T-cell (primary cell): ENCODE results near the gene HNRNPA1. TPM values are rescaled to one million over a fixed set of nuclear protein-coding genes. Genes with fewer than 3 reads are reported as not detected.

Experiments
- ATAC-seq, 4 experiments: fragments of 200-7000 bp in 3 of 4; fragments of 150-1000 bp in 1 of 4; cut with Tn5 transposase; replicated peaks in 1 of 4; 1 replicate in 3 of 4; 2 replicates in 1 of 4; pipeline ENCODE4 v1.10.0; 2021; ENCODE audit warnings: moderate library complexity in 3 of 4, mild to moderate bottlenecking in 2 of 4, moderate number of reproducible peaks in 1 of 4
- CTCF ChIA-PET, 2 donors: fragments of 300-600 bp; sonication (Branson Sonifier 250); formaldehyde crosslinking; loops; one replicate each; lab custom pipeline; 2022; ENCODE audit warnings: antibody characterized with exemption in 2 of 2; lab: Charles Lee
- POLR2A ChIA-PET, 2 donors: fragments of 300-600 bp; sonication (Branson Sonifier 250); formaldehyde crosslinking; loops; one replicate each; lab custom pipeline; 2022; ENCODE audit warnings: antibody characterized with exemption in 2 of 2; lab: Charles Lee
- DNase-seq, 35 experiments: peaks; one replicate each; pipeline versions ENCODE4 v3.0.0 to v3.0.0-alpha.2; 2013 to 2023
- H3K27ac ChIP-seq: one replicate; pipeline ENCODE4 v1.5.1; 2013; ENCODE audit warnings: low read length
- H3K27me3 ChIP-seq, 2 experiments: replicated peaks in 1 of 2; 1 replicate in 1 of 2; 2 replicates in 1 of 2; pipeline versions ENCODE4 v1.6.1 to v1.7.0; 2013; ENCODE audit warnings: low read length in 1 of 2, mixed read lengths in 1 of 2; ENCODE audit not compliant: control insufficient read depth in 2 of 2, insufficient read depth in 2 of 2; ENCODE audit errors: extremely low read depth in 1 of 2
- H3K36me3 ChIP-seq, 2 donors: 1 replicate in 1 of 2; 2 replicates in 1 of 2; pipeline versions ENCODE4 v1.6.1 to v1.7.0; 2013; ENCODE audit warnings: low read length in 1 of 2; ENCODE audit not compliant: control insufficient read depth in 2 of 2, insufficient read depth in 1 of 2; ENCODE audit errors: extremely low read depth in 1 of 2
- H3K4me1 ChIP-seq, 2 experiments: 1 replicate in 1 of 2; 2 replicates in 1 of 2; pipeline versions ENCODE4 v1.6.1 to v1.7.0; 2013; ENCODE audit warnings: low read length in 2 of 2, mixed read lengths in 1 of 2; ENCODE audit not compliant: insufficient read depth in 2 of 2, control insufficient read depth in 1 of 2; ENCODE audit errors: extremely low read depth in 1 of 2
- H3K4me3 ChIP-seq, 2 donors: 1 replicate in 1 of 2; 2 replicates in 1 of 2; pipeline versions ENCODE4 v1.5.1 to v1.7.0; 2013; ENCODE audit warnings: mild to moderate bottlenecking in 2 of 2, low read length in 1 of 2, moderate library complexity in 1 of 2; ENCODE audit not compliant: control insufficient read depth in 1 of 2; ENCODE audit errors: extremely low read depth in 1 of 2
- H3K9me3 ChIP-seq: 2 replicates; pipeline ENCODE4 v1.7.0; 2013
- H3K27ac Mint-ChIP-seq, 2 donors: one replicate each; pipeline ENCODE4 v1.8.0; 2020 to 2021; ENCODE audit warnings: mild to moderate bottlenecking in 2 of 2, mixed read lengths in 2 of 2
- H3K27me3 Mint-ChIP-seq, 2 donors: one replicate each; pipeline ENCODE4 v1.8.0; 2021 to 2022; ENCODE audit warnings: mixed read lengths in 2 of 2
- H3K36me3 Mint-ChIP-seq: one replicate; pipeline ENCODE4 v1.8.0; 2021; ENCODE audit warnings: mixed read lengths
- H3K4me1 Mint-ChIP-seq, 3 donors: one replicate each; pipeline ENCODE4 v1.8.0; 2020 to 2022; ENCODE audit warnings: mixed read lengths in 3 of 3, mild to moderate bottlenecking in 1 of 3
- H3K4me3 Mint-ChIP-seq, 3 donors: one replicate each; pipeline ENCODE4 v1.8.0; 2020 to 2022; ENCODE audit warnings: mild to moderate bottlenecking in 3 of 3, mixed read lengths in 3 of 3, moderate library complexity in 3 of 3
- H3K9me3 Mint-ChIP-seq, 3 donors: one replicate each; pipeline ENCODE4 v1.8.0; 2020 to 2022; ENCODE audit warnings: mixed read lengths in 3 of 3
- WGBS: methylation state at CpG from one replicate; pipeline ENCODE4 v1.1.5; 2013; ENCODE audit warnings: missing lambda C conversion rate; ENCODE audit not compliant: insufficient coverage; 5-methylcytosine and 5-hydroxymethylcytosine counted together
- total RNA-seq, 35 experiments: library from RNA in 6 of 35; stranded (reverse) in 6 of 35; fragments of 120-200 nt in 1 of 35; gene quantifications; one replicate each; pipeline versions ENCODE4 v1.2.1 to v1.2.4 and lab custom pipeline; 2013 to 2026

HNRNPA1 gene
- total RNA-seq, 5 donors from 2014 or later (not counting 1 experiment from before 2014, with no cell fraction given) = 1,133 to 1,642 (median 1,239) TPM

DNA sequence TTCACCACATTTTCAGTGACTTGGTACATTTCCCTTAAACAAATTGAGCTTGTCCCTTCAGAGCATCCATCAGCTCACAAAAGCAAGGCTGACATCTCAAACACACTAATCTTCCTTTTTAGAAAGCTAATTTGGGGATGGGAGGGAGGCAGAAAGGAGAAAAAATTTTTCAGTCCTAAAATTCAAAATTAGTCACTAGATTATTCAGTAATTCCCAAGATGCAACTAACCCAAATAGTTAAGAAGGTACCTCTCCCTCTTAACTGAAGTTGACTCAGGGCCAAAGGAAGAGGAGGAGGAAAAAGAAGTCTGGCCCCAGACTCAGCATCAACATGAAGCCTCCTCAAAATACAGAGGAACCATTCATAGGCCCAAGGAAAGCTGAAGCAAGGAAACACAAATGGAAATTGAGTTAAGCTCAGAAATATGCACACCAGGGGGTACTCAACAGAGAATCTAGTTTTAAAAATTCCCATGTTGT, 22.3 kb upstream of the HNRNPA1 start:
- Mint-ChIP-seq H3K36me3 (peaks cover 21% of the 10 kb centered on the region), H3K27me3 (no peaks in the 10 kb centered on the region), H3K4me1 (peaks cover 22 to 29% (median 26%) of the 10 kb centered on the region in 3 donors), H3K9me3 (no peaks in the 10 kb centered on the region), H3K27ac (peak overlapping the region in 1 of 2 donors; percentile 11), H3K4me3 (no peak overlapping the region)
- DNase-seq (no peak), ATAC-seq (no peak)
- CTCF ChIA-PET = interaction anchor here in 1 of 2 donors (1.2 kb wide), 1 partner anchor 14 kb away, joined by 3 read pairs; no protein-coding TSS in a partner anchor
- peaks cover 7 to 14% of the 10 kb centered on the region in 2 experiments for H3K4me1 ChIP-seq
- H3K4me3 ChIP-seq = no peak overlapping the region
- peaks cover 0 to 27% of the 10 kb centered on the region in 2 donors for H3K36me3 ChIP-seq
- POLR2A ChIA-PET = interaction anchor here (0.6 to 0.7 kb wide), 4 partner anchors 67 to 85 kb away, joined by 3 read pairs; partner anchors contain the start of gene COPZ1 (in 1 of the 2)
- no peak overlapping the region for H3K27ac ChIP-seq
- no peaks in the 10 kb centered on the region for H3K27me3 ChIP-seq
- H3K9me3 ChIP-seq = no peaks in the 10 kb centered on the region

DNA sequence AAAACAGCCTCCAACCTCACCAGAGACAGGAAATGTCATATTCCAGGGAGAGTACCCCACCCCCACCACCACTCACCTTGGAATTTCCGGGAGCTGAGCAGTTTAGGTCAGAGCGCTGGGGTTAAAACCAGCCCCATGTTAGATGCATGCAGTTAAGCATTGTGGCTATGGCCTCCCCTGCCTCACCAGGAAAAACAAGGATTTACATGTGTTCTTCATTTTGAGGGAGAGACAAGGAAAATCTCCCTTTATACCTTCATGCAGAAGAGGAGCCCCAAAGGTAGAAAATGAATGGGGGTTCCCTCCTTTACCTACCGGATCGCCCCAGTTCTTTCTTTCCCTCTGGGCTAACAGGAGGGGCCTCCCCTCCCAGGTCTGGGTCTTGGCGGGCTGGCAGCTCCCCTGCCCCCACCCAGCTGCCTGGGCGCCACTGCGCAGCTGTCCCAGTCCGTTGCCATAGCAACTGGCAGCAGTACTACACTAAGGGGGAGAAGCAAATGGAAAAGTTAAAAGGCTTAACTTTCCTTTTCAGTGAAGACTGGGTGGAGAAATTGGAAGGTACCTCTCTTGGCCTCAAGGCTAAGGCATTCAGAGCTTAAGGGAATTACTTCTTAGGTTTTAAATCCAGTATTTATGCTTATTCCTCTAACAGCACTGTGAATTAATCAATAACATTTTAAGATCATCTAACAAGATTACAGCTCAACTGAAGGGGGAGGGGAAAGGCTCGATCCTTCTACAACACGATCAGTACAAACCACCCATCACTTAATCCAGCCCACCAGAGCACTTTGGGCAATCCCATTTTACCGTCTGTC, 21.1 kb upstream of the HNRNPA1 start:
- no peaks in the 10 kb centered on the region for H3K9me3 Mint-ChIP-seq
- DNase-seq (peak in 33 of 35 experiments; percentile 8 to 65 (median 34)), ATAC-seq (peak in 3 of 4 experiments; percentile 70 to 96 (median 73))
- peaks cover 7 to 14% of the 10 kb centered on the region in 2 experiments for H3K4me1 ChIP-seq
- peak overlapping the region; percentile 60 to 75 (median 63) for H3K4me3 Mint-ChIP-seq
- 100% methylated on average over 1 of the region's 11 CpGs for WGBS
- ChIA-PET CTCF (interaction anchor here (0.5 to 1.2 kb wide), 5 partner anchors 8 to 75 kb away, joined by 3 to 4 read pairs (median 4); partner anchors contain the start of gene COPZ1 (in 1 of the 2)), POLR2A (interaction anchor here (0.6 kb wide), 2 partner anchors 83 to 170 kb away, joined by 3 read pairs; no protein-coding TSS in a partner anchor)
- H3K27me3 Mint-ChIP-seq = no peaks in the 10 kb centered on the region
- H3K27ac ChIP-seq = no peak overlapping the region
- H3K4me3 ChIP-seq = peak overlapping the region in 1 of 2 donors; percentile 26
- no peaks in the 10 kb centered on the region for H3K27me3 ChIP-seq
- peaks cover 22 to 29% (median 26%) of the 10 kb centered on the region in 3 donors for H3K4me1 Mint-ChIP-seq
- no peaks in the 10 kb centered on the region for H3K9me3 ChIP-seq
- peaks cover 0 to 20% of the 10 kb centered on the region in 2 donors for H3K36me3 ChIP-seq
- peak overlapping the region; percentile 31 to 58 for H3K27ac Mint-ChIP-seq
- peaks cover 19% of the 10 kb centered on the region for H3K36me3 Mint-ChIP-seq

DNA sequence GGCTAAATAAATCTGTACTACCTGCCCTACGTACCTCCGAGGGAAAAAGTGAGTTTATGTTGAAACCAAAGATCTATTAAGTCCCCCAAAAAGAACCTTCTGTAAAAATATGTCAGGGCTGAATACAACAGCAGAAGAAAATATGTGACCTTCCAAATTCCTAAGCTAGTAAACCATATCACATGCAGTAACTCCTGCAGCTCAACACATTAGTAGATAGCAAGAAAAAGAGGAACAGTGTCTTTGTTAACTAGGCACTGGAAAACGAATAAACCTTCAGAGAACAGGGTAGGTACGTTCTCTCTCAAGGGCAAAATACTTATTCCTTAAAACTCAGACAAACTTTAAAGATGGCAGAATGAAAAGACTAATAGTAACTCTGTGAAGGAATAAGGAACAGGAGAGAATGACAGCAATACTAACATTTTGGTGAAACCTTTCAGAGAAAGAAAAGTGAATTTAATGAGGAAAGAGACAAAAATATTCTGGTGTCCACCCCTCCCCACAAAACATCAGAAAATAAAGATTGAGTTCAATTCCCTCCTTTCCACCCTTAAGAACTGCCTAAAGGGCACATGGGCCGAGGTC, 18.6 kb upstream of the HNRNPA1 start:
- Histone ChIP-seq H3K27me3 (no peaks in the 10 kb centered on the region), H3K36me3 (peaks cover 0 to 6% of the 10 kb centered on the region in 2 donors), H3K9me3 (no peaks in the 10 kb centered on the region), H3K27ac (no peak overlapping the region), H3K4me1 (peaks cover 7 to 14% of the 10 kb centered on the region in 2 experiments), H3K4me3 (no peak overlapping the region)
- Mint-ChIP-seq H3K4me3 (no peak overlapping the region), H3K4me1 (peaks cover 22 to 30% (median 29%) of the 10 kb centered on the region in 3 donors), H3K27me3 (no peaks in the 10 kb centered on the region), H3K36me3 (peaks cover 3% of the 10 kb centered on the region), H3K9me3 (no peaks in the 10 kb centered on the region), H3K27ac (no peak overlapping the region)
- ChIA-PET CTCF (interaction anchor here in 1 of 2 donors (1.2 kb wide), 1 partner anchor 10 kb away, joined by 5 read pairs; no protein-coding TSS in a partner anchor), POLR2A (interaction anchor here in 1 of 2 donors (1.1 kb wide), 1 partner anchor 9 kb away, joined by 5 read pairs; no protein-coding TSS in a partner anchor)
- no CpG with 5 or more reads among the region's 5 CpGs for WGBS
- DNase-seq (no peak), ATAC-seq (no peak)

DNA sequence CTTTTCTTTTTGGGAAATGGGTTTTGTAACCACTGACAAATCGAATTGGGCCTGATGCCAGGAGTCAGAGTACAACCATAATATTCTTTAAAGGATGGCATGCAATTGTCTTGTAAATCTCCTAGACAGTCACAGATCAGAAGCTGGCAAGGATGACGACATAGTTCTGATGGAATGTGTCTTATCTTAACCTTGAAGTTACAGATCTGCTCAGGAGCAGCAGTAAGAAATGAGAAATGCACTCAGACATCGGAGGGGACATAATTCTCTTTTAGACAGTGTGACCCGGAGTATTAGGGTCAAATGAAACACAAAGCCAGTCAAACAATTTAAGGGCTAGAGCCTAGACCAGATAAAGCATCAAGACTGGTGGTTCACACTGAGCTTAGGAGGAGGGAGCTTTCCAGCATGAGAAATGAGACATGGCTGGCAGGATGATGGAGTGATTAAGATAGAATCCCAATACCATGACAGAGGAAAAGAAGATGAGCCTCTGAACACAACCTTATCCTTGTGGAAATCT, 18.1 kb upstream of the HNRNPA1 start:
- H3K36me3 Mint-ChIP-seq = no peaks in the 10 kb centered on the region
- WGBS = 100% methylated on average over 3 of the region's 4 CpGs
- H3K36me3 ChIP-seq = peaks cover 0 to under 1% of the 10 kb centered on the region in 2 donors
- DNase-seq (no peak), ATAC-seq (no peak)
- H3K4me1 ChIP-seq = peaks cover 7 to 14% of the 10 kb centered on the region in 2 experiments
- H3K27me3 ChIP-seq = no peaks in the 10 kb centered on the region
- no peak overlapping the region for H3K4me3 Mint-ChIP-seq
- peaks cover 22 to 30% (median 30%) of the 10 kb centered on the region in 3 donors for H3K4me1 Mint-ChIP-seq
- no peak overlapping the region for H3K27ac Mint-ChIP-seq
- H3K4me3 ChIP-seq = no peak overlapping the region
- no peak overlapping the region for H3K27ac ChIP-seq
- ChIA-PET POLR2A (interaction anchor here (0.6 to 1.1 kb wide), 2 partner anchors 9 to 720 kb away, joined by 3 to 5 read pairs; no protein-coding TSS in a partner anchor), CTCF (interaction anchor here in 1 of 2 donors (0.6 to 1.2 kb wide), 2 partner anchors 11 to 204 kb away, joined by 3 to 5 read pairs; no protein-coding TSS in a partner anchor)
- no peaks in the 10 kb centered on the region for H3K9me3 ChIP-seq
- H3K9me3 Mint-ChIP-seq = no peaks in the 10 kb centered on the region
- no peaks in the 10 kb centered on the region for H3K27me3 Mint-ChIP-seq

DNA sequence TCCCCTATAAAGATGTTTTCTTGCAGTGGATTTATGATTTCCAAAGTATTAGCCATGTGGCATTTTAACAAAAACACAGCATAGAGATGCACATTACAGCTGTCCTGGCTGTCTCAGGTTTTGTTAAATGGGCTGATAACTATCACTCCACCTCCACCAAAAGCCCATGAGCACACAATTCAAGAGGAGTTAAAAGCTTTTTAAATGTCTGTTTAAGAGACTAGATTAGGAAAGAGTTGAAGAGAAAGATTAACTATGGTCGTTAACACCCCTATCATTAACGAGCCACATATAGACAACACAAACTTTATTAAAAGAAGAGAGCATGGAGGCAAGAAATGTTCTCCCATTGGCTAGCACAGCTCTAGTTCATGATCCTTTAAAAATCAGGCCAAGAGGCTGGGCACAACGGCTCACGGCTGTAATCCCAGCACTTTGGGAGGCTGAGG, 15.1 kb upstream of the HNRNPA1 start:
- no peaks in the 10 kb centered on the region for H3K9me3 Mint-ChIP-seq
- Histone ChIP-seq H3K27me3 (no peaks in the 10 kb centered on the region), H3K27ac (no peak overlapping the region), H3K9me3 (no peaks in the 10 kb centered on the region), H3K4me1 (no peaks in the 10 kb centered on the region), H3K4me3 (no peak overlapping the region), H3K36me3 (no peaks in the 10 kb centered on the region)
- H3K4me3 Mint-ChIP-seq = no peak overlapping the region
- ChIA-PET CTCF (interaction anchor here (0.5 to 1.9 kb wide), 5 partner anchors 13 to 183 kb away, joined by 4 to 7 read pairs (median 5); no protein-coding TSS in a partner anchor), POLR2A (interaction anchor here in 1 of 2 donors (0.5 kb wide), 1 partner anchor 206 kb away, joined by 3 read pairs; no protein-coding TSS in a partner anchor)
- WGBS = 100% methylated on average over 3 of the region's 4 CpGs
- H3K27me3 Mint-ChIP-seq = no peaks in the 10 kb centered on the region
- H3K36me3 Mint-ChIP-seq = no peaks in the 10 kb centered on the region
- DNase-seq = no peak
- peaks cover 14 to 20% (median 14%) of the 10 kb centered on the region in 3 donors for H3K4me1 Mint-ChIP-seq
- no peak for ATAC-seq
- no peak overlapping the region for H3K27ac Mint-ChIP-seq
